HG02840 (cell line): ENCODE data around the gene BHLHE23.

ENCODE experiments used
- ATAC-seq: cut with Tn5 transposase; IDR thresholded peaks from one replicate; pipeline ENCODE4 v1.9.1; 2021; ENCODE audit warnings: mild to moderate bottlenecking, moderate library complexity, moderate number of reproducible peaks; ENCODE audit not compliant: unreplicated experiment, low FRiP score

BHLHE23 gene

DNA sequence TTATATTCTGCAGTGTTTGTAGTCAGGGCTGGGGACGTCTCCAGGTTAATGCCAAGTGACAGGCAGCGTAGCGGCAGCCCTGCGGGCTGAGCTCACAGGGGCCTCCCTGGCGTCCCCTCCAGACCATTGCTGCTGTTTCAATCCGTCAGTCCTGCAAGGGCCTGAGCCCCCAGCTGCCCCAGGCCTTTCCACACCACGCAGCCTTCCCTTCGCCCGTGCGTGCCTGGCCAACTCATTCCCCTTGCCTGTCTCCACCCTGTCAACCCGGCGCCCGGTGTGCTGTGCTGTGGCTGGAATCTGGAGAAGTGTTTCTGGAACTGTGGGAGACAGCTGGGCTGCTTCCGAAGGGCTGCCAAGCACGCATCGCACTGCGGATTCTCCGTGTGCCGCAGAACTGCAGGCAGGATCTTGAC, 11.9 kb downstream of the BHLHE23 start:
- no peak for ATAC-seq

DNA sequence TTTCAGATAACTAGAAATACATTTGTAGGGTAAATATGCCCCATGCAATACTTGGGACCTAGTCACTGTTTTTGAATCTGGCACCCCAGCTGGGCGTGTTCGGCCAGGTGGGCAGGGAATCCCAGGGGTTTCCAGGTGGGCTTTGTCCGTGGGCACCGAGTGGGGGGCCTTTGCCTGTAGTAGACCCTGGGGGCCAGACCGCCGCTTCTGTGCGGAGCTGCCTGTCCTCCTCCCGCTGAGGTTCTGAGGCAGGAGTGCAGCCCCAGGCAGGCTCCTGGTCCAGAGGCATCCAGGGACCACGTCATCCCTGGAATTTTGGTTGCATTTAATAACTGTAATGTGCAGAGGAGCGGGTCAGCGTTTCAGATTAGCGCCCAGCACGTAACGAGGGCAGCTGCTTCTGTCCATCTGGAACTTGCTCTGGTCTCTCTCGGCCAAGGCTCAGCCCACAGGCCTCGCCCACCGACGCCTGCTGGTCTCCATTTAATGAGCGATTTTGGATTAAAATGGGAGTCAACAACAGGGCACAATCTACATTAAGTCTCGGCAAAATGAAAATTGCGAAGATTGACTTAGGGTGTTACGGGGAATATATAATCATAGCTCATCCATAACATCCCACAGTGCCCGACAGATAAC, 12.8 kb downstream of the BHLHE23 start:
- ATAC-seq = no peak

DNA sequence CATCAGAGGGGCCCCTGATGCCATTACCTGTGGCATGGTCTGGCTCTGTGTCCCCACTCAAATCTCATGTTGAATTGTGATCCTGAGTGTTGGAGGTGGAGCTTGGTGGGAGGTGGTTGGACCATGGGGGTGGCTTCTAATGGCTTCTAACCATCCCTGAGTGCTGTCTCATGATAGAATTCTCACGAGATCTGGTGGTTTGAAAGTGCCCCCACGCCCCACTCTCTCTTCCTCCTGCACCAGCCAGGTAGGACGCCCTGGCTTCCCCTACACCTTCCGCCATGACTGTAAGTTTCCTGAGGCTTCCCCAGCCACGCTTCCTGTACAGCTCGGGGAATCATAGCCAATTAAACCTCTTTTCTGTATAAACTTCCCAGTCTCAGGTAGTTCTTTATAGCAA, 14.9 kb downstream of the BHLHE23 start:
- no peak for ATAC-seq

DNA sequence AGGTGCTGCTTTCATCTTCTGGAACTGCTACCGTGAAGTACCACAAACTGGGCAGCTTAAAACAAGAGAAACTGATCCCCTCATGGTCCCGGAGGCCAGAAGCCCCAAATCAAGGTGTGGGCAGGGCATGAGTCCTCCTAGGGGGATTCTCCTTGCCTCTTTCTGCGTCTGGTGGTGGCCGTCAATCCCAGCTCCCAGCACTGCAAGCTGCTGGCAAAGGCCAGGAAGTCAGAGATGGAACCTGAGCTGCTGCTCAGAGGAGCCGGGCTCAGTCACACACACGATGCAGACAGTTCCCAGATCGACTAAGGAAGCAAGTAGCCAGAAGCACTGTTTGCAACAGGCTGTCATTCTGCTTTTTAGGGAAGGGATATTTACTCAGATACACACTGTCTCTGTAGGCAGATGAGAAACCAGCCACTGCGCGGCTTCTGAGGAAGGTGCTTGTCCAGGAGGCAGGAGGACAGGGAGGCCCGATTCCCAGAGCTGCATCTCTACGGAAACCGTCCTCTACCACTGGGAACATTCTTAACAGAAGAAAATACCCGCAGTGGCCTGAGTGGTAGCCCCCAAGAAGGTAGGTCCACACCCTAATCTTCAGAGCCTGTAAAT, 15.5 kb downstream of the BHLHE23 start:
- ATAC-seq = no peak

DNA sequence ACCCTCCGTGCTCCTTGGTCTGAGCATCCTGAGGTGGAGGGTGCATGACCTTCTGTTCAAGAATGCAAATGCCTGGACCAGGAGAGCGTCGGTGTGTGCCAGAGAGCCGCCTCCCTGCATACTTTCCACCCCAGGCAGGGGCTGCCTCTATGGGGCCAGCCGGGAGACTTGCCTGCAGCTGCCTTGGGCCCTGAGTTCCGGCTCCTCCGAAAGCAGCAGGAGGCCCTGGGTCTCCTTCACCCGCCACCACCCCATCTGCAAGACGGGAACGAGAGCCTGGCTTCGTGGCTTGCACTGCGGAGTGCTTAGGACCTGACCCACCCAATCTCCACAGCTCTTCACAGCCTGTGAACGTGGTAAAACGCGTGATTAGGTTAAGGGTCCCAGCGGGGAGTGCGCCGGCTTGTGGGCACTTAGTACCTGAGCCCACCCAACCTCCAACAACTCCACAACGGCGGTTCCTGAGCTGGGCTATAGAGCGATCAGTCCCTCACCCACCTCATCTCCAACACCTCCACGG, 16.4 kb downstream of the BHLHE23 start:
- ATAC-seq = no peak

DNA sequence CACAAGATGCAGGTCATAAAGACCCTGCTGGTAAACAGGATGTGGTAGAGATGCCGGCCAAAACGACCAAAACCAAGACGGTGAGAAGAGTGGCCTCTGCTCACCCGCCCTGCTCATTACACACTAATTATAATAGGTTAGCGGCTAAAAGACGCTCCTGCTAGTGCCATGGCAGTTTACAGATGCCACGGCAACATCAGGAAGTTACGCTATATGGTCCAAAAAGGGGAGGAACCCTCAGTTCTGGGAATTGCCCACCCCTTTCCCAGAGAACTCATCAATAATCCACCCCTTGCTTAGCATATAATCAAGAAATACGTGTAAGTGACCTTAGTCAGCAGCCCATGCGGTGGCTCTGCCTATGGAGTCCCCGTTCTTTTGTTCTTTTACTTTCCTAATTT, 17.6 kb downstream of the BHLHE23 start:
- no peak for ATAC-seq

DNA sequence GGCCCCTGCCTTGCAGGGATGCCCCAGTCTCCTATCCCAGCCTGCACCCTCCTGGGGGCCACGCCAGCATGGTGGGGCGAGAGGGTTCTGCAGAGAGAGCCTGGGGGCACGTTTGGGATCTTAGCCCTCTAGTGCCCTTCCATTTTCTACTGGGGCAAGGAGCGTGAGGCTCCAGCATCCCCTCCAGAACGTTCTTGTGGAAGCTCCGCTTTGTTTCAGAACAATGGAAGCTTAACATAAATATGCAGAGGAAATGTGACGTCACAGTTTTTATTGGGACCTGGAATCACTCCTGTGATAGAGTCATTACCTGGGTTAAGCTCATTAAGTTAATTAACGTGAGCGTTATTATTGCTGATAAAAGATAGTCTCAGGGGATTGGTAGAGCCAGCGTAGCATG, 19.6 kb downstream of the BHLHE23 start:
- ATAC-seq = no peak

DNA sequence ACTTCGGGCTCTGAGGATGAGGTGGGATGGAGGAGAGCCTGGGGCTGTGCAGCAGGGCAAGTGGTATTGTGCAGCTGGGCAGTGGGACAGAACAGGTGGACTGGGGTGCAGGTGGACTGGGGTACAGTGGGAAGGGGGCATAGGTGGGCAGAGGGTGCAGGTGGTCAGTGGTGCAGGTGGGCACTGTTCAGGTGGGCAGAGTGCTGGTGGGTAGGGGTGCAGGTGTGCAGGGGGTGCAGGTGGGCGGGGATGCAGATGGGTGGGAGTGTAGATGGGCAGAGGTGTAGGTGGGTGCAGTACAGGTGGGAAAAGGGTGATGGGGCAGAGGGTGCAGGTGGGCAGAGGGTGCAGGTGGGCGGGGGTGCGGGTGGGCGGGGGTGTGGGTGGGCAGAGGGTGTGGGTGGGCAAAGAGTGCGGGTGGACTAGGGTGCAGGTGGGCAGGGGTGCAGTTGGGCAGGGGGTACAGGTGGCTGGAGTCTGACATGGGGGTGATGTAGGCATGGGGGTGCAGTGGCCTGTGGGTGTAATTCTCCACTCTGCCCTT, 20.4 kb downstream of the BHLHE23 start:
- ATAC-seq = no peak

DNA sequence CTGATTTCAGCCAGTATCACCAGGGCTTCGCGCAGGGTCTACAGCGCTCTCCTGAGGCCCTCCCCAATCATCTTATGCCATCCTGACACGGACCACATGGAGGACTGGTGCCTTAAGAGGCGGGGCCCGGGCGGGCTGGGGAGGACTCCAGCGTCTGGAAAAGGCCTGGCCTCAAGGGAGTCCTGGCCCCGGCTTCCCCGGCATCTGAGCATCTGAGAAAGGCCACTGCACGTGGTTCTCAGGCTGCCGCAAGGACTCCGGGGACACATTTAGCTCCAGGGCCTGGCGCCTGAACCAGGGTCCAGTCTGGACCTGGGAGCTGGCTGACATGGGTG, 21.4 kb downstream of the BHLHE23 start:
- no peak for ATAC-seq

DNA sequence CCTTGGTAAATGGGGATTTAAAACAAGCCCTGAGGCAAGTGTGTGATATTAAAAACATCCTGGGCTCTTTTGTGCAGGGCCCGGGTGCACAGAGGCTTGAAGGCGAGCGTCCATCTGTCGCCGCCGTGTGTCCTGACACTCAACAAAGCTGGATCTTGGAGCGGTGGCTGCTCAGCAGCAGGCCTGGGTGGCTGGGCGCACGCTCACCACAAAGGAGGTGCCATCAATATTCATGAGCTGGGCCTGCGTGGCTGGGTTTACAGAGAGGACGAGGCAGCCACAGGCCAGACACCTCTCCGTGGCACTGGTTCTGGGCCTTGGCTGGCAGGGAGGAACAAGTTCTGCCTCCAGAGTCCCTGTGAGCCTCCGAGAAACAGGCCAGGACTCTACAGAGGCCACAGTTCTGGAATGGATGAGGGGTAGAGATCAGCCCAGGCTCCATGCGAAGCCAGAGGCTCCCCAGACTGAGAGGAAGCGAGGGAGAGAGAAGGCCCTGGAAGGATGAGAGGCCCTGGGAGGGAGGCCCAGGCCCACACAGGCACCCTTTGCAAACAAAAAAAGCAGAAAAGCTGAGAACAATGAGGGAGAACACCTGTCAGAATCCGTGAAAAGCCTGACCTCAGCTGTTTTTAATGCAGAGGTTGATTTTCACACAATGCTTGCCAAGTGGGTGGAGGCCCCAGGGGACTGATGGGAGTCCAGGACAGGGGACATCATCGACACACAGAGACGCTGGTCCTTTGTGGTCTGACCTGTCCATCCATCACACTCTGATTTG, 21.9 kb downstream of the BHLHE23 start:
- ATAC-seq = no peak

DNA sequence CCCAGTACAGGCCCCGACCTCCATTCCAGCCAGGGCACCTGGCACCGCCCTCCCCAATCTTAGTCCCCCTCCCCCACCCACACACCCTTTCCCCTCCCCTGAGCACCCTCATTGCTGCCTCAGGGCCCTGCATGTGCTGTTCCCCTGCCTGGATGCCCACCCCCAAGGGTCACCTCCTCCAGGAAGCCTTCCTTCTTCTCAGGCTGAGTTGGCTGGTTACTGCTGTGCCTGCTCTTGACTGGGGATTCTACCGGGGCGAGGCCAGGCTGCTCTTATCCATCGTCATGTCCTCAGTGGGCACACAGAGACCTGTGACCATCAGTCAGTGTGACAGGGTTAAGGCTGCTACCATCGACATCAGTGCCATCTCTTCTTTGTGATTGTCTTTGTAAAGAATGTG, 23.6 kb downstream of the BHLHE23 start:
- no peak for ATAC-seq

DNA sequence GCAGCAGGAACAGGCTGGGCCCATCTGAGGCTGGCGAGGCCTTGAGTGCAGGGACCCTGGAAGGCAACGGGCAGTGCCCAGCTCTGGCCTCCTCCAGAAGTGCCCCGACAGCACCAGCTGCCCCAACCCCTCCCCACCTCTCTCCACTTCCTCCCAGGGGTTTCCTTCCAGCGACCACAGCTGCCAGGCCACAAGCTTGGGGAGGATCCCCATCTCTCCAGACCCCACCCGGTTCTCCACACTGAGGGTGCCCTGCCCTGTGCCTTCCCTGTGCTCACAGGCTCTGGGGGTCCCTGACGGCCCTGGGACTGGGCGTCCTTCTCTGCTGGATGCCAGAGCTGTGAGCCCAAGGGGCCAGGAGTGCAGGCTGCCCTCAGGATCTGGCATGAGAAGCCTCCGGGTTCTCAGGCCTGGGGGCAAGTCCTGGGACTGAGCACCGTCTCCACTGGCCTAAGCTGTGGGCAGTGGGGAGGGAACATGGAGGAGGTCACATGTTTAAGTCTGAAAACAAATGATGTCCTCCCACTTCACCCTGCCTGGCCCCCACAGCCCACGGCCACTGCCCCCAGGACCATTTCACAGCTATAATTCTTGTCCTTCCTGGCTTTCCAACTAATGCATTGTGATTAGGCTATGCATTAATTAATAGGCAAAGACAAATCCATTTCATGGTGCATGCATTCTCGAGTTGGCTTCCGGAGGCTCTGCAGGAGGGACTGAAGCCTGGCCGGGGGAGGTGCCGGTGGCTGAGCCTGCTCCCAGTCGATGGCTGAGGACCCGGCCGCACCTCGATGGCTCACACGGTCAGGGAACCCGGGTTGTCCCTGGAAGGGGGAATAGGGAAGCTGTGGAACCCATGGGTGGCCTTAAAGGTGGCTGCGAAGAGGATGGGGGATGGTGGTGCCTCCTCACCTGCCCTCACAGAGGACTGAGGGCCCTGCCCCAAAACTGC, 24.4 kb downstream of the BHLHE23 start:
- no peak for ATAC-seq

DNA sequence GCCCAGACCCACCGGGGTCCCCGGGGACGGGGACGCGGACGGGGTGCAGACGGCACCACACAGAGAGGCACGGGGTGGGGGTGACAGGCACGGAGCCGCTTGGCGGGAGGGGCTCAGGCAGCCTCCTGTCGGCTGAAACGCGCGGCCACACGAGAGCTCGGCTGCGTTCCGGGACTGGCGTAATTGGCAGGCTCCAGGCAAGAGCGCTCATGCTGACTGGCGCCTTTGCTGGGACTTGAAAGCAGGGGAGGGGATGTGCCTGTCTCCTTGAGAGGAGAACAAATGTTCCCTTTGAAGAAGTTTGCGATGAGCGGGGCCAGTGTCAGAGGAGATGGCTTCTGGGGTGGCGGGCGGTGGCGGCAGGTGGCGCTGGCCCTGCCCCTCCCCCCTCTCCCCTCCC, 25.8 kb downstream of the BHLHE23 start:
- ATAC-seq = no peak

DNA sequence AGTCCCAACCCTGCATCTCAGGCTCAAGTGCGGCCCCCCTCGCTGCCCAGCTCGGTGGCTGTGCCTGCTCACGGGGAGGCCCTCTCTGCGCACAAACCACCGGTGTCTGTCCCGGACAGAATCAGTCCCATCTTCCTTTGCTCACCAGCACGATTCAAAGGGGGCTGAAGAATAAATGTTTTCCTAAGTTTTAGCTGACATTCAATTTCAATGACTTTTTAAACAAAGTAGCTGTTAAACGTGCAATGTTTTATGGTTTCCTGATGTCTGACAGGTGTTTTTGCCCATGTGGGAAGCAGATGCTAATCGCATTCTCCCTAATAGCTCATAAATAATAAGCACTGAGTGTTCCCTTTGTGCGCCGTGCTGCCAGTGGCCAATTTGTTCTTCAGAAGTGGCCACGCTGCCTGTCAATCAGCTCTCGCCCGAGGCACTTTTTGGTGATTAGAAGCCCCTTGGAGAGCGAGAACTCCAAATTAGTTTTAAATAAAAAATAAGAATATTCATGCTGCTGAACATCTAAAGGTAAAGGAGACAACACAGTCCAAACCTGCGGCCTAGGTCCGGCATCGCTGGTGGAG, 26.3 kb downstream of the BHLHE23 start:
- no peak for ATAC-seq

DNA sequence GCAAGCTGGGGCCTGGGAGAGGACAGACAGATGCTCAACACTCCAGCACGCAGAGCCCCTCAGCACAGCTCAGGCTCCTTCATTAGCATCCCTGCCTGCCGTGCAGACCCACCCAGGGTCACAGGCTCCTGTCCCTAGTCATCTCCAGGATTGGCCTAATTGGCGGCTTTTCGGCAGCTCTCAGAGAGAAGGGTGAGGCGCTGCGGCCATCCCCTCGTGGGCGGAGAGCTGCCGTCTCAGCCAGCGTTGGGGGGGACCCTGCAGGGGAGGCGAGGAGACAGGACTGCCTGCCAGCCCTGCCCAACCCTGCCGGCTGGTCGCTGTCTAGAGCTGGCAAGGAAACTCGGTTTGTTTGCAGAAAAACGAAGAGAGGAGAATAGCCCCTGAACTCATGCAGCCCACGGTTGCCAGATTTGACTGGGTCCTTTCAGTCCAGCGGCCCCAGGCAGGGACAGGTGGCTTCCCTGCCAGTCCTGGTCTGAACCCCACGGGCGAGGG, 26.8 kb downstream of the BHLHE23 start:
- ATAC-seq = no peak

DNA sequence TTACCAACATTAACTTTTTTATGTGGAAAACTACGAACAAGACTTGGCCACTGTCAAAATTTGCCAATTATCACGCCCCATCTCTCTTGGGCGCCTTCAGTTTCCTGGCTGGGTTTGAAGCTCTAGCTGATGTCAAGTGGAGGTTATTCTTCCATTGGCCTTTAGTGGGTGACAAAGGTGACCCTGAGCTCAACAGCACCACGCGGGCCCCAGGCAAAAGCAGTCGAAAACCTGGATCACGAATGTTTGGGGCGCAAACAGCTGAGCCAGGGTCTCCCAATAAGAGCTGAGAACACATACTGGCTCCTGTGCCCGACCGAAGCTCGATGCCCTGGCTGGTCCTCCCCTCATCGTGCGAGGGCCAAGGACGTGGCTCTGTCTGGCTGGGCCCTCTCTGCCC, 27.5 kb downstream of the BHLHE23 start:
- ATAC-seq = no peak

DNA sequence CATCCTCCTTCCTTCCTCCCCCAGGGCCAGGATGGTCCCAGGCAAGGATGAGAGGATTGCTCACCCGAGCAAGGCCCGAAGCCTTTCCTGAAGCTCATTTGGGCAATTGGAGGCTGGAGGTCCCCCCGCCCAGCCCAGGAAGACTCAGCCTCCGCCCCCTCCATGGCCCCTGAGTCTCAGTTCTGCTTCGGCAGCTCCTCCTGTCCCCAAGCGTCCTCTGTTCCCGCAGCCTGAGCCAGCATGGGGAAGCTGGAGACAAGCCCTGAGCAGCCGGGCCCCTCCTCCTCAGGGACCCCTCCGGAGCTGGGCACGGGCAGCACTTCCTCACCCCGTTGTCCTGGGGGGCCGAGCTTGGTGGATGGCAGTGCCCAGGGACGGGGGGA, 28.2 kb downstream of the BHLHE23 start:
- no peak for ATAC-seq

DNA sequence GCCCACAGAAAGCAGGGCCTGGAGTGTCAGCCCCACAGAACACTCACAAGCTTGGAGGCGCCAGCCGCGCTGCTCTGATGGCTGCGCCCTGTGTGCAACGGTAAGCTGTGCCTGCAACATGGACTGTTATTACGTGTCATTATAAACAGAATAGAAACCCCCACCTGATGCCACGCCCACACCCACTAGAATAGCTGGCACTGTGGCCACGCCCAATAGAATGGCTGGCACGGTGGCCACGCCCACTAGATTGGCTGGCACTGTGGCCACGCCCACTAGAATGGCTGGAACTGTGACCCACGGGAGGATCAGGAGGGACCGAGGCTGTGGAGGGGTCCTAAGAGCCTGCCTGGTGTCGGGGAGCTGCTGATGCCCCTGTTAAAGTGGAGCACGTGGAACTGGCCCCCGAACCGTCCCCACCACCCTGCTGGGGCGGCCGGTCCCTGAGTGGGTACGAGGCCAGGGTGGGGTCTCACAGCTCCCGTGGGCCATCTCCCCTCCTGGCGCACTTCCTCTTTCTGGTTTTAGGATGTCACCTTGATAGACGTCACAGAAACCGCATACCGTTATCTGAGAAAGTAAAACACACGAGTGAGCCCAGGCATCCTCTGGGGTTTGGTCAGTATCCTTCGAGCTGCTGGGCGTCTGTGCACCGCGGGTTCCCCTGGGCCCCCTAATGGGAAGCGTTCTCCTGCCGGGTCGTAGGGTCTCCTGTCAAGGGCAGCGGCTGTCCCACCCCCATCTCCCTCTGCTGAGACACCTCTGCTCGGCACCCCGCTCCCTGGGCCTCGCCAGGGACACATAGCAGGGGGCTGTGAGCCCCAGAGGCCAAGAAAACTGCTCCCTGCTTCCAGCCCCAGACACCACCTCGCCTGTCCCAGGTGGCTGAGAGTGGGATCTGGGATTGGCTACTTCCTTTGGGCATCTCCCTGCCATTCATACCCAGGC, 28.9 kb downstream of the BHLHE23 start:
- no peak for ATAC-seq

DNA sequence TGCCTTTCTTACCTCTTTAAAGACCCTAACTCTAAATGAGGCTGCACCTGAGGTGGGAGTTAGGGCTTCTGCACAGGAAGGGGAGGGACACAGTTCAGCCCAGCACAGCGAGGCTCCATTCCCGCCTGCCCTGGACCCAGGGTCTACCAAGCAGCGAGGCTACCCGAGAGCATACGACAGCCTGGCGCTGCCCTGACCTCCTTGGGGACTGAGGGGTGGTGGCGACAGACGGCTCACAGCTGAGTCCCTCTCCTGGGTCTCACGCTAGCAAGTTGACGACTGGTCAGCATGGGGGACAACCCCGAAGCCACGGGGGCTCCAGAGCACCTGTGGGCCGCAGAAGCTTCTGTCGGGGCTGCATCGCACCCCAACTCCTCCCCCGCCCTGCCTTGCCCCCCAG, 29.9 kb downstream of the BHLHE23 start:
- no peak for ATAC-seq
